CD4-positive, alpha-beta T cell treated with Interferon alpha-2 for 1 hour (primary cell): ENCODE data around the gene SRRT.

Experiments
- DNase-seq, 2 donors: peaks; one replicate each; pipeline ENCODE4 v3.0.0-alpha.2; 2020 to 2022

Gene SRRT

DNA sequence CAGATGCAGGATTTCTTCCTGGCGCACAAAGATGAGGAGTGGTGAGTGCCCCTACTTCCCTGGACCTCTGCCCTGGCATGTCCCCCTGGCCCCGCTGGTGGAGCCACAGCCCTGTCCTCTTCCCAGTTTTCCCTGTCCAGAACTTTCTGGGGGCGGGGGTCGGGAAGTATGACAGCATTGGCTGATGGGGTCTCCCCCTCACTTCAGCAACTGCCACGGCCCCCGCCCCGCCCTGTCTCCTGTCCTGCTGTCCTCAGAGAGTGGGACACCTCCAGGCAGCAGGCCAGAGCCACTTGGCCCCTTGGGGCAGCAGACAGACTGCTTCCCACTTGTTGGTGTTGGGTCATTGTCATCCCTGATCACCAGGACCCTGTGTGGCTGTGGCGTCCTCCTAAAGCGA lies 7.3 kb downstream of the SRRT start:
- DNase-seq: no peak

DNA sequence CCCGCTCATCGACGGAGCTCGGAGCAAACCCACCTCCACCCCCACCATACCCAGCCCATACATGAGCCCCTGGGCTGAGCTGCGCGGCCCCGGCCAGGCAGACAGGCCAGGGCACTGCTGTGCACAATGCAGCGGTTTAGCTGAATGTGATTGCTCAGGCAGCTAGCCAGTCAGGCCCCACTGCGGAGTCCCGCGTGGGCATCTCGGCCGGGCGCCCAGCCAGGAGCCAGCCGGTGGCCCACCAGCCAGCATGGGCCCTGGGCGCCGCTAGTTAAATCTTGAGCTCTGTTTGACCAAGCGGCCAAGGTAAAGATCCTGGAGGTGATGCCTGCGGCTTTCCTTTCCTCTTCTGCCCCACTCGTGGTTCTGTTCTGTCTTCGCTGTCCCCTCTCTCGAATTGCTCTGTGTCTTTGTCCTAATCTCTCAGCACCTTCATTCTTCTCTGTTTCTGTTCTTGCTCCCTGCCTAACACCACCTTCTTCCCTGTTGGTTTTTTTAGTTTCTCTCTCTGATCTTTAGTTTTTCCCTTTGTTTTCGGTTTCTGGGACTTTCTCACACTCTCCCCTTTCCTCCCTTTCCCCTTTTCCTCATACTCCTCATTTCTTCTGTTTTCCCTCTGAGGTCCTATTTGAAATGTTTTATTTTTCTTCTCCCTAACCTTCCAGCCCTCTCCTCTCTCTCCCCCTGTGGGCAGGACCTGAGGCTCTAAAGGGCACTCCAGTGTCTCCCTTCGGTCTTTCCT lies 8.1 kb downstream of the SRRT start:
- DNase-seq: no peak

DNA sequence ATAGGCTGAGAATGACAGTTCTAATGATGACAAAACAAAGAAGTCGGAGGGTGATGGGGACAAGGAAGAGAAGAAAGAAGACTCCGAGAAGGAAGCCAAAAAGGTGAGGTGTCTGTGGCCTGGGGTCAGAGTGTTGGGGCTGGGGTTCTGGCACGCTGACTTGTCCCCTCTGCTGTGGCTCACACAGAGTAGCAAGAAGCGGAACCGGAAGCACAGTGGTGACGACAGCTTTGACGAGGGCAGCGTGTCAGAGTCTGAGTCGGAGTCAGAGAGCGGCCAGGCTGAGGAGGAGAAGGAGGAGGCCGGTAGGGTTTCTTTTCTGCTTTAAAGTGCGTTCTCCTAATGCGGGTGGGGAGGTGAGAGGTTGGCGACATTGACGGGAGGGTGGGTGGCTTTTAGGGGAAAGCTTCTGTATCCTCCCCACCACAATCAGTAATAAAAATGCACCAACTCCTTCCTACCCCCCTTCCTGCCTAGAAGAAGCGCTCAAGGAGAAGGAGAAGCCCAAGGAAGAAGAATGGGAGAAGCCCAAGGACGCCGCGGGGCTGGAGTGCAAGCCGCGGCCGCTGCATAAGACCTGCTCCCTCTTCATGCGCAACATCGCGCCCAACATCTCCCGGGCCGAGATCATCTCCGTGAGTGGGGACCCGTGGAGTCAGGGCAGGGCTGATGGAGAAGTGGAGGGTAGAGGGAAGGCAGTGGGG lies 10.0 kb downstream of the SRRT start:
- DNase-seq: peak; percentile 66 to 81

DNA sequence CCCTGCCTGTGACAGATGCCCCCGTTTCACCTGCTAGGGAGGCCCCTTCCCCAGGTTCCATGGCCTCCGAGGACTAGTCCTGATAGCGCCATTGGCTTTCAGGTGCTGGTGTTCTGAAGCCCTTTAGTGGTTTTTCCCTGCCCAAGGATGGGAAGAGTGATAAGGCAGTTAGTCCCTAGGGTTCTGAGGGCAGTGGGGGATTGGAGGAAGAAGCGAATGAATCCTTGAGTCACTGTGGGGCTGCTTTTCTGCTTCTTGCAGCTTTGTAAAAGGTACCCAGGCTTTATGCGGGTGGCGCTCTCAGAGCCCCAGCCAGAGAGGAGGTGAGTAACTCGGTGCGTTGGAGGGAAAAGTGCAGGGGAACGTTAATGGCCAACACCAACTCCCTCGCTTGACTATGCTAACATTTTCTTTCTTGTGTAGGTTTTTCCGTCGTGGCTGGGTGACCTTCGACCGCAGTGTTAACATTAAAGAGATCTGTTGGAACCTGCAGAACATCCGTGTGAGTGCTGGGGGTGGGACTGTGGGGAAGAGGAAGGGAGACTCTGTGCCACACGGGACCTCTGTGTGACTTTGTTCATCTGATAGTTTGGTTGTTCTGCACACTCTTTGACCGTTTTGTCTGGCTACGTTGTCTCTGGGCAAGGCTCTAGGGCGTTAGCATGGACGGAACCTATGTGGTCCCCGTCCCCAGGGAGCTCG lies 10.7 kb downstream of the SRRT start:
- DNase-seq: no peak

GRCh38 chr7:100886142-100886935 lies 11.4 kb downstream of the SRRT start:
- no peak for DNase-seq

DNA sequence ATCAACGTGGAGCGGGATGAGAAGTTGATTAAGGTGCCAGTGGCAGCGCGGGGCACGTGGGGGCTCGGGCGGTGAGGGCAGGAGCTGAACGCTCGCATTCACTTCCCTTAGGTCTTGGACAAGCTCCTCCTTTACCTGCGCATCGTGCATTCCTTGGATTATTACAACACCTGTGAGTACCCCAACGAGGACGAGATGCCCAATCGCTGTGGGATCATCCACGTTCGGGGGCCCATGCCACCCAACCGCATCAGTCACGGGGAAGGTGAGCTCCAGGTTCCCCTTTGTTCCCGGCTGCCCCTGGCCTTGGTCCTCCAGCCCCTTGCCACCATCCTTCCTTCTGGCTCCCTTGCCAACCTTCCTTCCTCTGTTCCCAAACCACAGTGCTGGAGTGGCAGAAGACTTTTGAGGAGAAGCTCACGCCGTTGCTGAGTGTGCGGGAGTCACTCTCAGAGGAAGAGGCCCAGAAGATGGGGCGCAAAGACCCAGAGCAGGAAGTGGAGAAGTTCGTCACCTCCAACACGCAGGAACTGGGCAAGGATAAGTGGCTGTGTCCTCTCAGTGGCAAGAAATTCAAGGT lies 12.1 kb downstream of the SRRT start:
- DNase-seq: no peak

DNA sequence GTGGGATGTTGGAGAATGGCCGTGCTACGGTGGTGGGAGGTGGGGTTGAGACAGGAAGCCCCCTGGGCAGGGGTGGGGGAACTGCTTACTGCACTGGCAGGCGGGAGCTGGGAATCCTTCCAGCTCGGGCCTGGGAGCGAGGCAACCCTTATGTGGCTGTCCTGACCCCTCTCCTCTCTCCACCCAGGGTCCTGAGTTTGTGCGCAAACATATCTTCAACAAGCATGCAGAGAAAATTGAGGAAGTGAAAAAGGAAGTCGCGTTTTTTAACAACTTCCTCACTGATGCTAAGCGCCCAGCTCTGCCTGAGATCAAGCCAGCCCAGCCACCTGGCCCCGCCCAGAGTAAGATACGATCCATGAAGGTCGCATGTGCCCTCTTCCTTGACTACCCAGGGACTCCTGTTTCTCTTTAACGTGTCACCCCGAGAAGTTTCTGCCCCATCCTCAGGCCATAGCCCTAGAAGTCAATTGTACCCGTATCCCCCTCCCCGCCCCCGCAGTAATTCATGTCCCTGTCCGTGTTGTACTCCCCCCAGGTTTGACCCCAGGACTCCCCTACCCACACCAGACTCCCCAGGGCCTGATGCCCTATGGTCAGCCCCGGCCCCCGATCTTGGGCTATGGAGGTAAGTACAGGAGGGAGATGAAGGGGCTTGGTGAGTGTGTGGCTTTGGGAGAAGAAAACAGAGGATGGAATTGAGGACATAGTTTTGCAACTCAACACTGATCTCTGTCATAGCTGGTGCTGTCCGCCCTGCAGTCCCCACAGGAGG lies 12.8 kb downstream of the SRRT start:
- DNase-seq: peak; percentile 73 to 76

GRCh38 chr7:100888291-100888987 lies 13.5 kb downstream of the SRRT start:
- DNase-seq: no peak

DNA sequence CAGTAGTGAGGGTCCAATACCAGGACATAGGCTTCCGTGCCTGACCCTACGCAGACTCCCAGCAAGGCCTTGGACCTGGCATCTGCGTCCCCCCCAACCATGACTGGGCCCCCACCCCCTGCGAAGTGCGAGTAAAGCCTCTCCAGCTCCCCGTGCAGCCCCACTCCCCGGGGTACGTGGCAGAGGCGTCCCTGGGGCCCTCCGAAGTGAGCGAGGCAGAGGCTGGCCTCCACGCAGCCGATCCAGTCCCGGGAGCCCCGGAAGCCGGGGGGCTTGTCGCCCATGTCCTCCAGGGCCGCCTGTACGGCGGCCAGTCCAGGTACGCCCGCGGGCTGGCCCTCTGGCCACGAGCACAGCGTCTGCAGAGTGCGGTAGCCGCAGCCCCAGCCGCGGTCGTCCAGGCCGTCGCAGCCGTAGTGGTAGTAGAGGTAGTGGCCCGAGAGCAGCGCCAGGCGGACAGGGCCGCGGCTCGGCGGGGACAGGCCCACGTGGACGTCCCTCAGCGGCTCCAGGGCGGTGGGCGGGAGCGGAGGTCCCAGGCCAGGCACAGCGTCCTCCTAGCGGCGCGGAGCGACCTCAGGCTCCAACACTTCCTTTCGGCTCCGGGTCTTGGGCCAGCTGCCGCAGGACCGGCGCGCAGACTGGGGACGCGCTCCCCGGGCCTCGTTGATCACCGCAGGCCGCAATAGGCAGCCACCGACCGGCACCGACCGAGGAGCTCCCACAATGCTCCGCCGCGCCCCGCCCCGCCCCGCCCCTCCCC lies 14.3 kb downstream of the SRRT start, which contains the start of gene UFSP1:
Gene UFSP1, minus strand, starts transcription at position 728 of the 763 bp plus-strand sequence. Its CDS starts 444 bp downstream, at position 284.
- no peak for DNase-seq

- no peak for DNase-seq
Observed at GRCh38 chr7:100890653-100891567, 16.0 kb downstream of the SRRT start.

- no peak for DNase-seq
Observed at GRCh38 chr7:100891568-100892247, 16.8 kb downstream of the SRRT start.

GRCh38 chr7:100892364-100893317 lies 17.7 kb downstream of the SRRT start:
- no peak for DNase-seq

DNA sequence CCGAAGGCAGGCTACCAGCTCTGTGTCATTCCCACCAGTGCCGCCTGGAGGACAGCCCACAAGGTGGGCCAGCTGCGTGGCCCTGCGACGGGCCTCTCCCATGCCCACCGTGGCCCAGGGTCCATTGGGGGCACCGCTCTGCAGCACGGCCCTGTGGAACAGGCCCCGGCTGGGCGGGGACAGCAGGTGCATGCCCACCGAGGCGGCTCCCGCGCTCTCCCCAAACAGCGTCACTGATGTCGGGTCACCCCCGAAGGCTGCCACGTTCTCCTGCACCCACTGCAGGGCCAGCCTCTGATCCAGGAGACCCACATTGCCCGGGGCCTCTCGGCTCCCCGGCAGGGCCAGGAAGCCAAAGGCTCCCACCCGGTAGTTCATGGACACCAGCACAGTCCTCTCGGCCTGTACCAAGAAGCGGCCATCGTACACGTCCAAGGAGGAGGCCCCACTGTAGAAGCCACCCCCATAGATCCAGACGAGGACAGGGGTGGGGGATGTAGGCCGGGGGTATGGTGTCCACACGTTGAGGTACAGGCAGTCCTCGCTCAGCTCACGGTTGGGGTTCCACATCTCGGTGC lies 18.5 kb downstream of the SRRT start:
- DNase-seq: no peak

GRCh38 chr7:100893910-100894721 lies 19.2 kb downstream of the SRRT start:
- DNase-seq: no peak

GRCh38 chr7:100894860-100895700 lies 20.2 kb downstream of the SRRT start:
- peak; percentile 46 to 61 for DNase-seq
